HG02884 (cell line): Measurements from ENCODE around the gene DGAT2.

Source experiments
- ATAC-seq: cut with Tn5 transposase; IDR thresholded peaks from one replicate; pipeline ENCODE4 v1.9.1; 2021; ENCODE audit warnings: mild to moderate bottlenecking, moderate library complexity; ENCODE audit not compliant: unreplicated experiment

Gene DGAT2

DNA sequence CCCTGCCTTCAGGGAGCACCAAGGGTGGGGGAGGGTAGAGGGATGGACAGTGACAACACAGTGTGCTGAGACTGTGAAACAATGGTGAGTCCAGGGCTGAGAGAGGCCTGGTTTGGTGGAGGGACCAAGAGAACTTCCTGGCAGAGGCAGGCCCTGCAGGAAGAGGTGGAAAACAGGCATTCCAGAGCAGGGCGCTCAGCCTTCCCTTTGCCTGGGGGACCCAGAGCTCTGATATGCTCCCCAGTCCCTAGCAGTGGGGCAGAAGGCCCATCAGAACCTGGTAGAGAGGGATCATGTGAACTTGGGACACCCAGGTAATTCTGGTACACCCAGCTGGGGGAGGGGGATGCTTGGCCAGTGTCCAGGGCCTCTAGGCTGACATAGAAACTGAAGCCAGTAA lies 29.2 kb downstream of the DGAT2 start:
- no peak for ATAC-seq

DNA sequence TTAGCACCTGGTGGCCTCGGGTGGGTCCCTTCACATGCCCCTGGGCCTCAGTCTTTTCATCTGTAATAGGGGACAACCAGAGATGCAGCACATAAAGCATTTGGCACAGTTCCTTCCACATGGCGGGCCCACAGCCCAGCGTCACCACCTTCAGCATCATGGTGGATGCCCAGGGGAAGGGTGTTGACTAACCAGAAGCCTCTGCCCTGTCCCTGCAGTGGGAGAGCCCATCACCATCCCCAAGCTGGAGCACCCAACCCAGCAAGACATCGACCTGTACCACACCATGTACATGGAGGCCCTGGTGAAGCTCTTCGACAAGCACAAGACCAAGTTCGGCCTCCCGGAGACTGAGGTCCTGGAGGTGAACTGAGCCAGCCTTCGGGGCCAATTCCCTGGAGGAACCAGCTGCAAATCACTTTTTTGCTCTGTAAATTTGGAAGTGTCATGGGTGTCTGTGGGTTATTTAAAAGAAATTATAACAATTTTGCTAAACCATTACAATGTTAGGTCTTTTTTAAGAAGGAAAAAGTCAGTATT lies 31.6 kb downstream of the DGAT2 start:
- ATAC-seq, result no peak

DNA sequence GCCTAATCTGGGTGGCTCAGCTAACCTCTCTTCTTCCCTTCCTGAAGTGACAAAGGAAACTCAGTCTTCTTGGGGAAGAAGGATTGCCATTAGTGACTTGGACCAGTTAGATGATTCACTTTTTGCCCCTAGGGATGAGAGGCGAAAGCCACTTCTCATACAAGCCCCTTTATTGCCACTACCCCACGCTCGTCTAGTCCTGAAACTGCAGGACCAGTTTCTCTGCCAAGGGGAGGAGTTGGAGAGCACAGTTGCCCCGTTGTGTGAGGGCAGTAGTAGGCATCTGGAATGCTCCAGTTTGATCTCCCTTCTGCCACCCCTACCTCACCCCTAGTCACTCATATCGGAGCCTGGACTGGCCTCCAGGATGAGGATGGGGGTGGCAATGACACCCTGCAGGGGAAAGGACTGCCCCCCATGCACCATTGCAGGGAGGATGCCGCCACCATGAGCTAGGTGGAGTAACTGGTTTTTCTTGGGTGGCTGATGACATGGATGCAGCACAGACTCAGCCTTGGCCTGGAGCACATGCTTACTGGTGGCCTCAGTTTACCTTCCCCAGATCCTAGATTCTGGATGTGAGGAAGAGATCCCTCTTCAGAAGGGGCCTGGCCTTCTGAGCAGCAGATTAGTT lies 32.3 kb downstream of the DGAT2 start:
- no peak for ATAC-seq

DNA sequence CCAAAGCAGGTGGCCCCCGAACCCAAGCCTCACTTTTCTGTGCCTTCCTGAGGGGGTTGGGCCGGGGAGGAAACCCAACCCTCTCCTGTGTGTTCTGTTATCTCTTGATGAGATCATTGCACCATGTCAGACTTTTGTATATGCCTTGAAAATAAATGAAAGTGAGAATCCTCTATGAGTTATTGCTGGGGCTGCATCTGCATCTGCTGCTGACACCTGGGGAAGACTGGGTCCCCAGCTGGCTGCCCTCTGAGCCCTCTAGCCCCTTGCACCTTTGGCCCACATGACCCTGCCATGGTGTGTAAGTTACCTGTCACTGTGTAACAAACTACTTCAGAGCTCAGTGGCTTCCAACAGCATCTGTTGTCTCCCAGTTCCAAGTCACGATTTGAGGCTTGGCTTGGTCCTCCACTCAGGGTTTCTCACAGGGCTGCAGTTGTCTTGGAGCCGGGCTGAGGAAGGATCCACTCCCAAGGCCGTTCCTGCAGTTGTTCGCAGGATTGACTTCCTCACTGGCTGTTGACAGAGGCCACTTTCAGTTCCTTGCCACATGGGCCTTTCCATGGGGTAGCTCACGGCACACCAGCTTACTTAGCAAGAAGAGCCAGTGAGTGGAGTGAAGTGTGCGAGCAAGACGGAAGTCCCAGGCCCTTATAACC lies 32.9 kb downstream of the DGAT2 start:
- no peak for ATAC-seq

DNA sequence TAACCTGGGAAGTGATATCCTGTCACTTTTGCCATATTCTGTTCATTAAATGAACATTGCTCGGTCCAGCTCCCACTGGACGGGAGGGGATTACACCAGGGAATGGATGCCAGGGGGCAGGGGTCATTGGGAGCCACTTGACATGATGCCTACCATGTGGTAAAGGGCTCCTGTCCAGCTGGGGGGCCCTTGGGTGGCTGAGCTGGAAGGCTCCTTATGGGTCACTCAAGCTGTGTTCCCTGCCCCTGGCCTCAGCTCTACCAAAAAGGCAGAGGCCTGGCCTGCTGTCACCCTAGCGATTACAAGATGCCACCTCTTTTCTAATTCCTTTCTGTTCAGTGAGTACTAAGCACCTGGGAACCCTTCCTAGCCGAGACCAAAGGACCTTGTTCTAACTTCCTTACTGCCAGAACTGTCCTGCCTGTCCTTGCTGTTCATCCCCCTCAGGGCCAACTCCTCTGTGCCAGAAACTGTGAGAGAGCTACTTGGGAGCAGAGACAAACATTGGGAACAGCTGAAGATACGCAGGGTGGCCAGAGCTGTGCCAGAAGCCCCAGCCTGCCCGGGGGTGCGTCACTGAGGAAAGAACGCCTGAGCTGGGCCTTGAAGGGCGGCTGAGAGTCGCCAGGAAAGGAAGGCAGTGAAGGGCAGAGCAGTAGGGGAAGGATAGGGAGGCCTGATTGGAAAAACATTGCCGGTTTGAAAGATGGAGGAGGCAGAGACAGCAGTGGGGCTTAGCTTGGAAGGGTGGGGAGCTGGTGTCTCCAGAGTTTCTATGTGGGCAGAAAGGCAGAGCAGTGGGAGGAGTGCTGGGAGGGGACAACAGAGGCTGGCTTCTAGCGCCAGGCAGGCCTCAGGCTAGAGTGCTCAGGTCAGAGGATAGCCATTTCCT lies 33.7 kb downstream of the DGAT2 start:
- no peak for ATAC-seq

DNA sequence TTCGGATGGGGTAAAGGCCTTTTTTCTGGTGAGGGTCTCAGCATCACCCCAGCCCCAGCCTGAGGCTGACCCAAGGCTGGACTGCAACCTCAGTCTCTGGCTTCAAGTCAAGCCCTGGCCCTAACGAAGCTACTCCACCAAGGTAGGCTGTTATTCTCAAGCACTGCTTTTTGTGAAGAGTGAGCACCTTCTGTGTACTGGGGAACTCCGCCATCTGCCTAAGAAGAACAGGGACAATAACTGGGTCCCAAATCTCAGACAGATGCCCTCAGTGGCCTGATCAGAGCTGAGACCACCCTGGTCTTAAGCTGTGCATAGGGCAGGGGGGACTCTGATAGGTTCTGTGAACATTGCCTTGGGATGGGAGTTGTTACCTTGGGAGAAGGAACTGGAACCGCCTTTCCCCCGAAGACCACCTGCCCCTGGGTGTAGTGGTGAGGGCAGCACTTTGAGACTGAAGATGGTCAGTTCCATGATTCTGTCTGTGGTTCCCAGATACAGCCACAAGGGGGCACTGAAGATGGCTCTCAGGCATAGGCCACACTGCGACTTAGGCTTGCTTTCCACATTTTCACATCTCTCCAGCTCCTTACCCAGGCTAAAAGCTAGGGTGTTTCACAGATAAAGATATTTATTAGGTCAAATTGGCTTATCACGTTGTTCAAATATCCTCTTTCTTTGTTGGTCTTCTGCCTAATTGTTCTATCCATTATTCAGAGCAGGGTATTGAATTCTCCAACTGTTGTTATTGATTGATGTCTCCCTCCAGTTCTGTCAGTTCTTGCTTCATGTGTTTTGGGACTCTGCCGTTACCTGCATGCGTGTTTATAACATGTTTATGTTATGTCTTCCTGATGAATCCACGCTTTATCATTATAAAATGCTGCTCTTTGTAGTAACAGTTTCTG lies 34.6 kb downstream of the DGAT2 start:
- ATAC-seq, result peak; percentile 63

DNA sequence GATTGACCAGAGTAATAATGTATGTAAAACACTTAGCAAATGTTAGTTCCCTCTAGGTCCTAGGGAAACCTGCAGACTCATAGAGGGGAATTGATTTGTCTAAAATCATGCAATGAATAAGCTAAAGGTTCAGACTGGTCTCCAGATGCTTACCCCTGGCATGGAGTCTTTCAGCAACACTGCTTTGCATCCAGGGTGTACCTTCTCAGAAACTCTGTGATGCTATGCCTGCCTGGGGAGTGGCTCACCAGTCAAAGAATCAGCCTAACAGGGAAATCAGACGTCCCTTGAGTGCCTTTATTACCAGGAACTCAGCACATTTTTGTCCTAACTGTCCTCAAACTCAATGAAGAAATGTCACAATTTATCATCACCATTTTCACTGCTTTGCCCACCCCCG lies 40.5 kb downstream of the DGAT2 start:
- no peak for ATAC-seq

DNA sequence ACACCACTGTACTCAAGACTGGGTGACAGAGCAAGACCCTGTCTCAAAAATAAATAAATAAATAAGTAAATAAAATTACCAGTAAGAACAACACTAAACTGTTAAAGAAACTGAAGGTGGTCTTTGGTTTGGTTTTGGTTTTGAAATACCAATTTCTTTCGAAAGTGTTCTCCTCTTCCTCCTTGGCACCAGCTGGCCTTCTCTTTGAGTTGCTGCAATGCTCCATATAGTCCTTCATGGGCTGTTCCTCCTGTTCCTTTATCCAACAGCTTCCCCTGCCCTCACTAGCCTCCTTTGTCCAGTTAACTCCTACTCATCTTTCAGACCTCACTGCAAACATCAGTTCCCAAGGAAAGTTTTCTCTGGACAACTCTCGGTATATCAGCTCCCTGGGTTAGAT lies 41.4 kb downstream of the DGAT2 start:
- ATAC-seq, result no peak

DNA sequence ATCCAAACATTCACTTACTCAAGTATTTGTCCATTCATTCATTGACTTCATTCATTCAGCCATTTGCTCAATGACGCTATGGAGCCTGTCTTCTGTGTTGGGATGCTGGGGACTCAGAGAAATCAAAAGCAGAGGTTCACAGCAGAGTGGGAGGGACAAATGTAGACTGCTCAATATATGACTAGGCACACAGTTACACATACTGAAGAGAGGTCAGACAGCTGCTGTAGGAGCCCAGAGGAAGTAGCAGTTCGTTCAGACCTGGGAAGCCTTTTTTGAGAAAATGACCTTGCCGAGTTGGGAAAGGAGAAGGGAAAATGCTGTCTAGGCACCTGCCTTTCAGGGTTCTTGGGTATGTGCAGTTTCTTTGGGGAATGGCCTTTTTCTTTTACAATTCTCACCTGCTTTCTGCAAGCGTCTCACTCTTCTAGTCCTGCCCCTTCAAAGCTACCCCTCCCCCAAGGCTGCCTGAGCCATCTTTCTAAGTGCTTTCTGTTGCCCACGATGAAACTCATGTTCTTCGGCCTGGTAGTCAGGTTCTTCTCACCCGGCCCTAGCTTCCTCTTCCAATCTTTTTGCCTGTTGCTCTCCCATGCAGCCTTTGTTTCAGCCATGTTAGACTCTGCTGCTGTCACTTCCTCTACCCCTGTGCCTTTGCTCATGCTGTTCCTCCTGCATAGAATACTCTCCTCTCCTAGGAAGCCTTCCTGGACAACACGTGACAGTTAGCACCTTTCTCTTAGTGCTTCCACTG lies 42.2 kb downstream of the DGAT2 start:
- ATAC-seq, result no peak

DNA sequence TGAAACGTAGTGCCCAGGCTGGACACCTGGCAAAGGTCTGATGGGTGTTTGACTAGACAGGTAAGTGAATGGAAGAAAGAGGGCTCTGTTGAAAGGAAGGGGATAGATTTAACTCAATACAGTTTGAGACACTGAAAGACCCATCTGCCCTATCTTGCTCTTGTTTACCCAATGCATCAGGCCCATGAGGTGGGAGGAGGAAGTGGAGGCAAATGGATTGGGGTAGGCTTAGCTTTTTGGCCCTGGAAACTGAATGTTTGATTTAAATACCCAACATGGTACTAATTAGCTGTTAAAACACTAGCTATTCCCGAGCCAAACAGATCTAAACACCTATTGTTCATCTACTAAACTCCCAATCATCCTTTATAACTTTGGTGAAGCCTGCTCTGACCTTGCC lies 42.9 kb downstream of the DGAT2 start:
- no peak for ATAC-seq

DNA sequence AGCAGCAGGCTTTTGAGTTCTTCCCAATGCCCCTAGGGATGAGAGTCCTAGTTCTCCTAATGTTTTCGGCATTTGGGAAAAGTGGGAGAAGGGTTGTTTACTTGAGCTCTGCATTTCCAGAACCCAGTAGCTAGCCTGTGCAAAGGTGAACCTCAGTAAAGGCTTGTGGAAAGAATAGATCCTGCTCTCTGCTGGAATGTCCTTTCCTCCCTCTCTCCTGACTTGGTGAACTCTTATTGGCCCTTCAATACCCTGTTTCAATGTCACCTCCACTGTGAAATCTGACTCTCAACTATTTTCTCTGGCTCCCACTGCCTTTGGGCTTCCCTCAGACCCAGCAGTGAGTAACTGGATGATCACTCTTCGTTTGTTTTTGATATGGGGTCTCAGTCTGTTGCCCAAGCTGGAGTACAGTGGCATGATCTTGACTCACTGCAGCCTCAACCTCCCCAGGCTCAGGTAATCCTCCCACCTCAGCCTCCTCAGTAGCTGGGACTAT lies 44.0 kb downstream of the DGAT2 start:
- no peak for ATAC-seq

DNA sequence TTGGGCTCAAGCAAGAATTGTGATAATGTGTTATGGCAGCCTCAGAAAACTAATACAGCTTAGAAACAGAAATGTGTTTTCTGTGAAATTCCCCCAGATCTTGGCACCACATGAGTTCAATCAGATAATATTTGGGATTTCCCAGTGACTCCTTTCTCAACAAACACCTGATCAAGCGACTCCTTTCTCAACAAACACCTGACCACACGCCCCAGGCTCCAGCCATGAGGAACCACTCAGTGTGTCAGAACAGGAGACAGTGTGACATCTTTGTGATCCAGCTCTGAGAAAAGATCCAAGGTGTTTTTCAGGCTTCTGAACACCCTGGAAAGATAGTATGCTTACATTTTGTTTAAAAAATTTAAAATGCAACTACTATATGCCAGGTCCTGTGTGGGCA lies 44.5 kb downstream of the DGAT2 start:
- ATAC-seq, result no peak

DNA sequence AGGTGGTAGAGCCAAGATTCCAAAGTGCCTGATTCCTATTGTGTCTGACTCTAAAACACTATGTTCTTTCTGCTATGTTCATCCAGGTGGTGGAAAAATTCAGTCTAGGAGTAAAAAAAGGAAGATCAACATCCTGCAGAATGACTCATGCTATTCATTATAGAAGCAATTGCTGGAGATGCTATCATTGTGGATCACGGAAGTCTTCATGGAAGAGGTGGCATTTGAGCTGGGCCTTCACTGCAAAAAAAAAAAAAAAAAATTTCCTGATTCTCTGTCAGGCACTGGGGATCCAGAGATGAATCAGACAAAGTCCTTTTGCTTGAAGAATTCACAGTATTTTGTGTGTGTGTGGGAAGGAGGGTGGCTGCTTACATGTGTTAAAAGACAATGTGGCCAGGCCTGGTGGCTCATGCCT lies 45.1 kb downstream of the DGAT2 start:
- ATAC-seq, result no peak

DNA sequence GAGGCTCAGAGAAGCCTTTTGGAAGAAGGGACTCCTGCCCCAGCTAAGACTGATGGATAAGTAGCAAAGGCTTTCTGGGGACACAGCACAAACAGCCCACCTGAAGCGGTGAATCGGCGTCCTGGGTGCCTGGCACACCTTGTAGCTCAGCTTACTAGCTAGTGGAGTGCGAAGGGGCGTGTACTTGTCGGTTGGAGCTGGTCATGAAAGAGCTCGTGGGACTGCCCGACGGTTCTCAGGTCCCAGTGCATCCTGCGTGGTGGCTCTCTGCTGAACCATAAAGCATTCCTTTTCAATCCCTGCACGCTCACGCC lies 45.7 kb downstream of the DGAT2 start:
- ATAC-seq, result peak; percentile 20

DNA sequence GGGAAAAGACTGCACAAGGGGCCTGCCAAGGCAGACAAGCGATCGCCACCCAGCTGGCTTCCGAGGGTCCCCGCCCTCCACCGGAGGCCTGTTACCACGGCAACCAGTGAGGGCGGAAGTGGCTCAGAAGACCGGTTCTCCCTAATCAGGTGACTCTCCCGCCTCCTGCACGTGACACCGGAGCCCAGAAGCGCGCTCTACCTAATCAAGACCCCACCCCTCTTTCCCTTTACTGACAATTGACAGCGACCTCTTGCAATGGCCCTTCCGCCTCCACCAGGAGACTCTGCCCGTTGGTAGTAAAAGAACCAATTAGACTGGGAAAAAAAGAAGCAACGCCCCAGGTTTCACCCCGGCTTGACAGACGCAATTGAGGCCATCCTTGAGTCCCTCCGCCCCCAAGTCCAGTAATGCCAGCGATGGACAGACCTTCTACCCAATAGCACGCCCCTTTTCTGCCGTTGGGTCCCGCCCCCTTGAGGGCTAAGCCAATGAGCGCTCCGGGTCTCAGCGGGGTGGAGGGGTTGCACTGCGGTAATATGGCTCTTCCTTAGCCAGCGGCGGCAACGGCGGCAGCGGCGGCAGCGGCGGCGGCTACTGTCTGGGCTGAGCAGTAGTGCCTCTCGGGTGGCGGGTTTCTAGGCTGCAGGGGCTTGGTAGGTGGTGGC lies 46.2 kb downstream of the DGAT2 start, which contains the start of gene UVRAG:
Gene UVRAG, plus strand, starts transcription at position 534 of the 668 bp plus-strand sequence. CDS start 198 bp downstream, outside the sequence.
- ATAC-seq, result peak; percentile 77

DNA sequence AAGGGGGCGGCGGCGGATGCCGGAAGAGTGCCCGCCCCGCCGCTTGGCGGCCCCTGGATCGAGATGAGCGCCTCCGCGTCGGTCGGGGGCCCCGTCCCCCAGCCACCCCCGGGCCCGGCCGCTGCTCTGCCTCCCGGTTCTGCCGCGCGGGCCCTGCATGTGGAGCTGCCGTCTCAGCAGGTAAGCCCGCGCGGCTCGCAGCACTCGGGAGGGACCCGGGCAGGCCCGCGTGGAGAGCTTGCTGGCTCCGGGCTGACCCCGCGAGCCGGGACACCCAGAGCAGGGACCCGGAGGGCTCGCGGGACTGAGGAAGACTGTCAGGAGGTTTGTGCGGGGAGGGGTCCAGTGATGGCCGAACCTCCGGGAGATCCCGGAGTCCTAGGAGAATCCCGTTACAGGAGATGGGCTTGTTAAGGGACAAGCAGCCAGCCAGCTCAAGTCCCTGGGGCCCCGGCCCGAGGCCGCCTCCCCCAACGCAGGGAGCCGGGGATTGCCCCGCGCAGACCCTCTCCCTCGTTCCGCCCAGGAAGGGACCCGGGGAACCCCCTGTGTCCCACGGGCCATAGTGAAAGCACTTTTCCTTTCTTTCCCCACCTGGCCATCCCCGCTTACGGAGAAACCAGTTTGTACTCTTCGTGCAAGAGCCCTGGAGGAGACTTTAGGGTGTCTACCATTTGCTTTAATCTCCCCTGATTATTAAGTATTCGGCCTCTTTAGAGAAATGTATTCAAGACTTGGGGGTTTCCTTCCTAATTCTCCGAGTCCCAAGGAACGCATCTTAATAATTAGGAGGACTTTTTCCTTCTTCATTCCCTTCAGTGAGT lies 47.0 kb downstream of the DGAT2 start:
- ATAC-seq, result peak; percentile 8

DNA sequence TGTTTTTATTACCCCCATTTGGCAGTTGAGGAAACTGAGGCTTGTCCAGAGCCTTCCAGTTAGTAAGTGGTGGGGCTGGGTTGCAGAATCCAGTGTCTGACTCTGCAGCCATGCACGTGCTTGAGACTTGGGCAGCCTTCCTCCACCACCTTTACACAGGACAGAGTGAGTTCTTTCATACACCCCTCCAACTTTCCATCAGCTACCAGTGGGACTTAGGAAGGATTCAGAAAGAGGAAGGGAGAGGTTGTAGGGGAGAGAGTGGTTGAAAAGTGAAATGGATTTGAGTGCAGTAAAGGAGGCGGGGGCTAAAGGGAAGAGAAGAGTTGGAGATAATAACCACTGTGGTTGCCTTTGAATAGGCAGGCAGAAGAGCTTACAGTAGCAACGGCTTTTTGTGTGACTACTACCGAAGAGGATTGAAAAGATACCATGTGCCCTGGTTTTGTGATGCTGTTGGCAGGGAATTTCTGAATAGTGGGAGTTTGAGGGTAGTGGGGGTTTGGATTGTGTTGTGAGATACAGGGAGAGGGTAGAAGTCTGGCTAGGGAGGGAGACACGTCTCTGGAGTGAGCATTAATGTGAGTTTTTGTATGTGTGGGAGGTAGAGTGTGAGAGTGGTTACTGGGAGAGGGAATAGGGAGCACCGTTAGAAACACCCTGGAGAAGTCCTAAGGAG lies 48.1 kb downstream of the DGAT2 start:
- ATAC-seq, result no peak

DNA sequence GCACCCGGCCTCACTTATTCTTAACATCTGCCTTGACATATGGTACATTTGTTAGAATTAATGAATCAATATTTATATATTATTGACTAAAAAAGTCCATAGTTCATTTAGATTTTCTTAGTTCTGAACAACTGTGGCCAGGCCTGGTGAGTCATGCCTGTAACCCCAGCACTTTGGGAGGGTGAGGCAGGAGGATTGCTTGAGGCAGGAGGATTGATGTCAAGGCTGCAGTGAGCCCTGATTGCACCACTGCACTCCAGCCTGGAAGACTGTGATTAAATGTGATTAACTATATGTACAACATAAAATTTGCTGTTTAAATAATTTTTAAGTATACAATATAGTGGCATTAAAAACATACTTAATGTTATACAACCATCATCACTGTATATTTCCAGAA lies 52.1 kb downstream of the DGAT2 start:
- no peak for ATAC-seq
